Activated naive CD4-positive, alpha-beta T cell (primary cell): ENCODE results near the gene ANKIB1.
"Not testable (repeated sequence)": the region's sequence is repeated elsewhere in the genome, so short reads cannot be mapped to it uniquely, and the experiment has no call there.

Experiments used
- DNase-seq, 4 experiments: peaks; one replicate each; lab custom pipeline; 2025; lab: John Stamatoyannopoulos, UW

Gene ANKIB1

DNA sequence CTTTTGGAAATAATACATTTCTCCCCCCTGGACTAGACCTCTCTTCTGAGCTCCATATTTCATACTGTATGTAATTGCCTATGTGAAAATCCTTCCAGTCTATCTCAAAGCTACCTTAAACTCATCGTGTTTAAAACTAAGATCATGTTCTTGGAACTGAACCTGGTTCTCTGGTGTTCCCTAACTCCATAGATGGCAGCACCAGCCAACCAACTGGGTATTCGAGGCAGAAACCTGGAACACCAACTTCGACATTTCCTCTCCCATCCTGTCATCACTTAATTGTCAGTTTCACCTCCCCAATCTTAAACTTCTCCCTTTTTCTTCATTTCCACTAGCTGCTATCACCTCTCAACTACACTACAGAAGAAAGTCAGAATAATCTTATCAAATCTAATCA lies 87.0 kb downstream of the ANKIB1 start:
- no peak for DNase-seq

DNA sequence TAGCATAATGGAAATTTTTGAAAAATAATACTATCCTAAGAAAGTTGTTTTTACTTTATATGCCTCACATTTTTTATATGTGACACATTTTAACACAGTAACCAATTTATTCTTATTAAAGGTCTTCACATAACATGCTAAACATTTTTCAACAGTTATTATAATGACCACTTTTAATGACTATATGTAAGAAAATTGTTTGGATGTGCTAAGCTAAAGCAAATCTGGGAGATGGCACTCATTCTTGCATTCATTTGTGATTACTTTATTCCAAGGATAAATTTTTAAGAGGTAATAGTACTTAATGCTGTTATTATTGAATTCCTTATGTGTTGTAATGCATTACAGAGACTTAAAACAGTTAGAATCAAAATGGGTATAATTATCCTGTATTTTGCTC lies 88.1 kb downstream of the ANKIB1 start:
- DNase-seq = no peak

DNA sequence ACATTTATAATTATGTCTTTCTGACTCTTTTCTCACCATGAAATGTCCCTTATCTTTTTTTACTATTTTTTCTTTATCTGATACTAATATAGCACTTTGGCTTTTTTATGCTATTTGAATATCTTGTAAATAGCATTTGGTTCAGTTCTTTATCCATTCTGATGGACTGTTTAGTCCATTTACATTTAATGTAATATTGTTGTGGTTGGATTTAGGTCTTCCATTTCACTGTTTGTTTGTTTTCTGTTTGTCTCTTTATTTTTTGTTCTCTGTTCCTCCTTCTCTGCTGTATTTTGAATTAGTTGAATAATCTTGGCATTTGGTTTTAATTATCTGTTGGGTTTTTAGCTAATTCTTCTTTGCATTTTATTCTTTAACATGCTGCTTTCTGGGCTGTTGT lies 89.8 kb downstream of the ANKIB1 start:
- DNase-seq = no peak

DNA sequence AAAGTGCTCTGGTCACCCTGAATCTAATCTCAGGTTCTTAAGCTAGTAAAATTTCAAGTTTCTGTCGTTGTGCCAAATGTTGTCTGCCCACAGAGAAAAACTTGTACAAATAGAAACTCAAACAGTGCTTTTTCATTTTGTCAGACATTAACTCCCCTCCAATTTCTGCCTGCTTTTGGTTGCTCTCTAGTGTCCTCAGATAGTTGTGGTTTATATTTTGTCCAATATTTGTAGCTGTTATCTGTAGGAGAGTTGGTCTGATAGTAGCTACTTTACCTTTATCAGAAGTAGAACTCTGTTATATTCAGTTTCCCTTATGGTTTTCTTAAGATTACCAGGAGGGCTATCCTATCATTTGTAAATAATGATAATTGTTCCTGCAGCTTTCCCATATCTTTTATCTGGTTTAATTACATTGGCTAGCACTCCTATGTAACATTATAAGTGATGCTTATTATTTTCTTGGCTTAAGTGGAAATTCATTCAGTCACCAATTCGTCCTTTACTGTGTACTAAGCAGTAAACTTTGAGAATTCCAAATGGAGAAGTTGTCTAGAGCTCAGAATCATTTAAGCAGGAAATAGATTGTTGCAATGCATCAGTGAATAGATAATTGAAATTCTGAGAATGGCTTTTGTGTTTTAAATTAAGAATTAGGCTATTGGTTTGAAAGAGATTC lies 91.0 kb downstream of the ANKIB1 start:
- DNase-seq = no peak

DNA sequence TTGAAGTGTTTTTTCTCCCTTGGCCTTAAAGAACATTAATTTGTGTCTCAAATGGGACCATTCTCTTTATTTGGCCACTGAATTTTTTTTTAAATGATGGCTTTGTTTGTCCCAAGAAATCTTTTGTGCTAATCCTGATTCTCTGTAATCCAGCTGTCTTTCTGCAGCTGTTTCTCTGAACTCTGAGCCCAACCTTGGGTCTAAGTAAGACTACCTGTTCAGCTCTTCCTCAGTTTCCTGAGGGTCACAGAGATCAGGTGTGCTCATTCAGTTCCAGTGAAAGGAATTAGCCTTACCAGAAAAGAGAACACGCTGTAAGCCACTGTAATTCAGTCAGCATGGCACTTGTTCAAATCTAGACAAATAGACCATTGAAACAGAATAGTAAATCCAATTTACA lies 94.2 kb downstream of the ANKIB1 start:
- no peak for DNase-seq

DNA sequence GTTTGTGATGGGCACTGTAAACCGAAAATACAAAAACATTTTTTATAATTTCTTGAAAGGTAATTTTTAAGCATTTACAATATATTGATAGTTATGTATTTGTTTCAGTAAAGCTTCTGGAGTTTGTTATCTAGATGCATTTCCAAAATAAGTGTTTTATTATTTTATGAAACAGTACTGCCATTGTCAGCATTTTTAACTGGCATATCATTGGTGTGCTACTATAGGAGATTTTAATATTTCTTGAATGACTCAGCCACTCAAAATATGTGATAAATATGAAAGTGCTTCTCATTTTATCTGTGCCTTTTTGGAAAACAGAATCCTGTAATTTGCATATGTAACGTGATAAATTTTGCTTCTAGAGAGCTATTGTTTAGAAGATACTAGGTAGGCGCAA lies 97.9 kb downstream of the ANKIB1 start:
- no peak for DNase-seq

DNA sequence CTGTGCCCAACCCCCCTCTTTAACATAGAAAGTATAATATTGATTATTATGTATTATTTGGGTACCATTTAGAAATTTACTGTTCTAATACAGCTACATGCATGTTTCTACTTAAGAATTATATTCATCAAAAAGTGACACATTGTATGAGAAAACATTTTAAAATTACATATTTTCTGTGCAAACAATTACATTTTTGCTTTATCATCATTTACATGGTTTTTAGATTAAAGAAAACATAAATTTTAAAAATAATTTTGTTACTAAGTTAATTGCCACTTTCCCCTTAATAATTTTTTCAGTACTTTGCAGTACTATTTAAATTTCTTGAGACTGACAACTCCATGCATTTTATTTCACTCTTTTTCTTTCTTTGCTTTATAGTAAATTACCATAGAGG lies 106.2 kb downstream of the ANKIB1 start:
- no peak for DNase-seq

DNA sequence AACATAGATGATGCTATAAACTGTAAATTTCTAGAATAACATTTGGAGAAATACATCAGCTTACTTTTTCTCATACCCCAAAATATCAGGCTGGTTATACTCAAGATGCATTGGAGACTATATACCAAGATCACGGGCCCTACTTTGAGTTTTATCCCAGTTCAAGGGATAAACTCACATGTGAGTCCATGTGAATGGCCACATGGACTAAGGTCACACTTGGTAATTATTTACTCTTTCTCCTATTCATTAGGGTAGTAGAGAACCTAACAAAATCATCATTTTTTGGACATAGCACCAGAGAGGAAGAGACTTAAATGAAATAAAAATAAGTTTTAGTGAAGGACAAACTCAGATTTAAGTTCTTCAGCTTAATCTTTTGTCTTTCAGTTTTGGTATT lies 108.4 kb downstream of the ANKIB1 start:
- DNase-seq = no peak

DNA sequence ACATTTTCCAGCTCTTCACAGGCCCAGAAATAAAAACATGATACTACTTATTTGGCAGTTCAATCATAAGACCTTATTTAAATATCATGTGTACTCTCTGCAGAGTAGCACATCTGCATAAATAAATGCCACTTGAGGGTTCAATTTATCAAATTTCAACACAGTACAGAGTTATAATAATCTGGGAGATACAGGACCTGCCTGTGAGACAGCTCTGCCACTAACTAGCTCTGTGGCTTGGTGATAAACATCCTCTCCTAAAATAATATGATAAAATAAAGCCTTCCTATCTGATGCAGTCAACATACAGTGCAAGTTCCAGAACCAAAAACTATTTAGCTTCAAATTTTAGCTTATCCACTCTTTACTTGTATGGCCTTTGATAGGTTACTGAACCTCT lies 110.6 kb downstream of the ANKIB1 start:
- DNase-seq = no peak

DNA sequence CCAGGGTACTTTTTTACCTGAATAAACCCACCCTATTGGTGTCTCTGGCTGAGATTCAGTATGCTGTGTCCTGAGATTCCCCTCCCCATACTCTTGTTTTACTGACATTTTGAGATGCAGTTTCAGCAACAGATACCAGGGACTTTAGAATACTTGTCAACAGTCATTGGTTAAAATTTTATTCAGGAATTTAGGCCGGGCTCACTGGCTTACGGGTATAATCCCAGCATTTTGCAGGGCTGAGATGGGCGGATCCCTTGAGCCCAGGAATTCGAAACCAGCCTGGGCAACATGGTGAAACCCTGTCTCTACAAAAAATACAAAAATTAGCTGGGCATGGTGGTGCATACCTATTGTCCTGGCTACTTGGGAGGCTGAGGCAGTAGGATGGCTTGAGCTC lies 111.5 kb downstream of the ANKIB1 start:
- no peak for DNase-seq

DNA sequence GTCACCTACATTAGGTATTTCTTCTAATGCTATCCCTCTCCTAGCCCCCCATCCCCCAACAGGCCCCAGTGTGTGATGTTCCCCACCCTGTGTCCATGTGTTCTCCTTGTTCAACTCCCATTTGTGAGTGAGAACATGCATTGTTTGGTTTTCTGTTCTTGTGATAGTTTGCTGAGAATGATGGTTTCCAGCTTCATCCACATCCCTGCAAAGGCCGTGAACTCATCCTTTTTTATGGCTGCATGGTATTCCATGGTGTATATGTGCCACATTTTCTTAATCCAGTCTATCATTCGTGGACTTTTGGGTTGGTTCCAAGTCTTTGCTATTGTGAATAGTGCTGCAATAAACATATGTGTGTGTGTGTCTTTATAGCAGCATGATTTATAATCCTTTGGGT lies 113.4 kb downstream of the ANKIB1 start:
- not testable (repeated sequence) for DNase-seq

DNA sequence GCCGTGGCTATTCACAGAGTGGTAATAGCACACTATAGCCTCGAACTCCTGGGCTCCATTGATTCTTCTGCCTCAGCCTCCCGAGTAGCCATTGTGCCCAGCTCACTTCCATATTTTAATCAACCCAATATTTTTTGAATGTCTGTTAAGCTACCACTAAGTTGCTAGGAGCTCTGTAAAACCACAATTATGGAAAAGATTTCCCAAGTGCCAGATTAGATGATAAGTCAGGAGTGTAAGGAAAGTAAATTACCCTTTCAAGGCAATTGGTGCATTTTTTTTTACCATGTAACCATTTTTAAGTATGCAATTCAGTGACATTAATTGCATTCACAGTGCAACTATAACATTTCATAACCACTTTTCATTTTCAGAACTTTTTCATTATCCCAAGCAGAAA lies 114.0 kb downstream of the ANKIB1 start:
- no peak for DNase-seq

DNA sequence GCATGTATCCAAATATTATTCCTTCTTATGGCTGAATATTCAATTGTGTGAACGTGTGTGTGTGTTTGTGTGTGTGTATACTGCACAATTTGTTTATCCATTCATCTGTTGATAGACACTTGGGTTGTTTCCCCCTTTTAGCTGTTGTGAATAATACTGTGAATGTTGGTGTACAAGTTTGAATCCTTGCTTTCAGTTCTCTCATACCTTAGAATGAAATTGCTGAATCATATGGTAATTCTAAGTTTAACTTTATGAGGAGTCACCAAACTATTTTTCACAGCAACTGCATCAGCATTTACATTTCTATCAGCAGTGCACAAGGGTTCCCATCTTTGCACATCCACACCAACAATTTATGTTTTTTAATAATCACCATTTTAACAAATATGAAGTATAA lies 114.6 kb downstream of the ANKIB1 start:
- DNase-seq = no peak

DNA sequence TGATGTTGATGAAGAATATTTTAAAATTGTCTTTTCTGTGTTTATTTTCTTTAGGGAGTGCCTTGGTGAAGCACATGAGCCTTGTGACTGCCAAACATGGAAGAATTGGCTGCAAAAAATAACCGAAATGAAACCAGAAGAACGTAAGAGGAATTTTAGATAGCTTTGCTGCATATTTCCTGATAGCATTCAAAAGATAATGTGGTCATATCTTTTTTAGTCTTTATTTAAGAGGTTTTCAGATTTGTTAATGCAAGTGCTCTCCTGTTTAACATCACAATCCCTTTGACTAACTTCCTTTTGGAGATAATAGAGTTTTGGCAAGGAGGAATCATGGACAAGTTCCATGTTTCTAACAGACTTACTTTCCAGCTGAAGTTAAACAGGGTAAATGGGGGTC lies 116.4 kb downstream of the ANKIB1 start:
- DNase-seq = no peak

DNA sequence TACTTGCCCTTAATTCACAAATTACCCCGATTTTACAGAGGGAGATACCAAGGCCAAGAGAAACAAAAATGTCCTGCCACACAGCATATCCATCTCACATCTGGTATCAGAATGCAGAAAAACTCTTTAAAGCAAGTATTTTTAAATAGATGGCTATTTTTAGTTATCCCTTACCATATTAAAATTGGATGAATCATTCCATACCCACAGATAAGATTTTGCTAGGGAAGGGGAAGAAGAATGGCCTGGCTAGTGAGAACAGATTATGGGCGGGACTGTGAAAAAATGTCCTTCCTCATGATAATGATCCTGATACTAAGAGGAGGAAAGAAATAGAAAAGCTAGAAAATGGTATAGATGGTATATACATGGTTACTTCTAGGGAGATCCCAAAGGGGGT lies 121.0 kb downstream of the ANKIB1 start:
- no peak for DNase-seq

DNA sequence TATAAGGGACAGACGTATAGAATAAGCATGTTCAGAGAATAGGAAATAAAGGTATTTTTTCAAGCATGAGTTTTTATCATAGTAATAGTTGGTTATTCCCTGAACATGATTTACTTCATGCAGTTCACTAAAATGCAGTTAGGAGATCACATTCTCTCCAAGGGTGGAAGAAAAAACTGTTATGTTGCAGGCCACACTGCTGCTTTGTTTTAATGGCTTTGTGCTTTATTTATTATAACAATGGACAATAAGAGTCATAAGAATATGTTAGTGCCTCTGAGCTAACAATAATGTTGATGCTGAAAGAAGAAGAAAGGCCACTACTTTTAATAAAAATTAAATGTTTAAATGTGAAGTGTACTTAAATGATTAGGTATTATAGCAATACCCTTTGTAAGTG lies 123.0 kb downstream of the ANKIB1 start:
- no peak for DNase-seq

DNA sequence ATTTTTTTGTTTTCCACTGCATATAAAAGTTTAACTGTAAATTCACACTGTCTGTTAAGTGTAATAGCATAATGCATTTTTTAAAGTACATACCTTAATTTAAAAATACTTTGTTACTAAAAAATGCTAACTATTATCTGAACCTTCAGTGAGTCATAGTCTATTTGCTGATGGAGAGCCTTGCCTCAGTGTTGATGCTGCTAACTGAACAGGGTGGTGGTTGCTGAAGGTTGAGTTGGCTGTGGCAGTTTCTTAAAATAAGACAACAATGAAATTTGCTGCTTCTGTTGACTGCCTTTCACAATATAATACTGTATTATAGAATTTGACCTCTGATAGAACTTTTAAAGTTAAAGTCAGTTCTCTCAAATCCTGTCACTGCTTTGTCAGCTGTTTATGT lies 129.2 kb downstream of the ANKIB1 start:
- no peak for DNase-seq

DNA sequence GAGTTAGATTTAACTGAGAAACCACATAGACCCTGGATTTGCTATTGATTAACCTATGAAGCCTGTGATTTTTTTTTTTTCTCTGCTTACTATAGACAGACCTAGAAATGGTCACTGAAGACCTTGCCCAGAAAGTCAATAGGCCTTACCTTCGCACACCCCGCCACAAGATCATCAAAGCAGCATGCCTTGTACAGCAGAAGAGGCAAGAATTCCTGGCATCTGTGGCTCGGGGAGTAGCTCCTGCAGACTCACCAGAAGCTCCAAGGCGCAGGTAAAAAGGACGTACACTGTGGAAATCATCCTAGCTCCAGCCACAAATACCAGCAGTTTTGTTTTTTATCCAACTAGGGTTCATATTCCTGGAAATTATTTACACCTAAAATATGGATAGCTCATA lies 145.3 kb downstream of the ANKIB1 start:
- DNase-seq = no peak

DNA sequence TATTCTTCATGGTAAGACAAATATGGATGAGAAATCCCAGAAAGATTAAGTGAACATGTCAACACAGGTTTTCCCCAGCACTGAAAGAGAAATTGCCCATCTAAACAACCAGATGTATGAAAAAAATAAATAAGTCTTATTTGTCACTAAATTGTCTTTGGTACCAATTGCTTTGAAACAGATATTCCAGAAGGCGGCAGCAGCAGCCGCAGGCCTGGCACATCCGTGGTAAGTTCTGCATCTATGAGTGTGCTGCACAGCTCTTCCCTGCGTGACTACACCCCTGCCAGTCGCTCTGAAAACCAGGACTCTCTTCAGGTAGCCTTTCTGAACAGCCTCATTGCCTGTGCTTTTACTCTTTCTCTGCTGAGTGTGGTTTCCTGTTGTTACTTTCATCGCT lies 151.8 kb downstream of the ANKIB1 start:
- no peak for DNase-seq

DNA sequence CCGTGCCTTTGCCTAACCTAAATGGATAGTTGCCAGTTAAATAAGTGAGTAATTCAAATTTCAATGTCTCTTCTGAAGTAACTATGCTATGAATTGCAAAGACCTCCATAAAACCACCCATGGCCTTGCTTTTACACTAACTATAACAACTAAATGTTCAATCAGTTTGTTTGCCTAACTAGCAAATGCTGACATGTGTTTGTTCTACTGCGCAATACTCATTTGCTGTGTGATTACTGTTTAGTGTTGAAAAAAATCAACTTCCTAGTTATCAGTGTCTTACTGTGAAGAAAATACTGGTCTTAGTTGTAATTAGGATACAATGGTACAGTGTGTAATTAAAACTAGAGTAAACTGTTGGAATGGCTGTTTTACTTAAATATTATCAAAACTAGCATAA lies 154.2 kb downstream of the ANKIB1 start:
- no peak for DNase-seq

DNA sequence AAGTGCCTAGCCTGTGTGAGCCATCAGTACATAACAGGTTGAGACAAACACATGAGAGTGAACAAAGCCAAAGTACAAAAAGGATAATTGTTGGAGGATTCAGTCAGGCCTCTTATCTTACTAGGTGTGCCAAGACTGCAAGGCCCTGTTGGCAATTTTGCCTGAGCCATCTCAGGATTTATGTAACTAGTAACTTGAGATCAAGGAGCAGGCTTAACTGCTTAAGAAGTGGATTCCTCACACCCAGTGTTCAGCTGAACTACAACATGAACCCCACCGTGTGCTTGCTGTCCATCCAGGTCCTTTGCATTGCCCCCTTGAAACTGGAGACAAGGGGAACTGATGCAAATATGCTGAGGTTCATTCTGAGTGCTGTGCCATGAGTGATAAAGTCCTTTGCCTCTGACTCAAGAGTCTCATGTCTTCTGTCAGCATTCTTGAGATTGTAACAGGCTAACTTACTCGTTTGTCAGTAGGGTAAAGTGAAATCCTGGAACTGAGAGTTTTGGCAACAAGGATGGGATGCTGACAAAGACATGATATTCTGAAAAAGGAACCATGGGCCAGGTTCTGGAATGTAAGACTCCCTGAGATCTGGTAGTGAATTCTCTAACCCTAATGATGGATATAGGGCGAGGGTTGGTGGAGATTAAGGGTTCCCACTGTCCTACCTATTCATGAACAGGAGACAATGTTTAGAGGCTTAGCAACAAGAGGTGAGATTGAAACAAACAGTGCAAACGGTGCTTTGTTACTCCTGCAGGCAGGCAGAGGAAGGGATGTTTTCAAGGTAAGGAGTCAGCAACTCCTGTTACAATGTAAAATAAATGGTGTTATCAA lies 157.4 kb downstream of the ANKIB1 start:
- no peak for DNase-seq

DNA sequence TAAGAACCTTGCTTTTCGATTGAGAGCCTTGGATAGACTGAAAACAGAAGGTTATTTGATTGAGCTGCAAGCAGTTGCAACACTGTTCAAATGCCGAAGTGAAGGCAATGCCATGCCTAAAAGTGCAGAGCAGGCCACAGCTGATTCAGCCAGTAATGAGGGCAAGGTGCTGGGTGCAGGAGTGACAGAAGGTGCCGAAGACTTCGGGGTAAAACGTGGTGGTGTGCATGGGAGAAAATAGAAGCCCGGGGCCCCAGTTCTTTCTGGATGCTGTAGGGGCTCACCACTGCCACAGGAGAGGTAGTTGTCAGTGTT lies 157.9 kb downstream of the ANKIB1 start:
- no peak for DNase-seq

DNA sequence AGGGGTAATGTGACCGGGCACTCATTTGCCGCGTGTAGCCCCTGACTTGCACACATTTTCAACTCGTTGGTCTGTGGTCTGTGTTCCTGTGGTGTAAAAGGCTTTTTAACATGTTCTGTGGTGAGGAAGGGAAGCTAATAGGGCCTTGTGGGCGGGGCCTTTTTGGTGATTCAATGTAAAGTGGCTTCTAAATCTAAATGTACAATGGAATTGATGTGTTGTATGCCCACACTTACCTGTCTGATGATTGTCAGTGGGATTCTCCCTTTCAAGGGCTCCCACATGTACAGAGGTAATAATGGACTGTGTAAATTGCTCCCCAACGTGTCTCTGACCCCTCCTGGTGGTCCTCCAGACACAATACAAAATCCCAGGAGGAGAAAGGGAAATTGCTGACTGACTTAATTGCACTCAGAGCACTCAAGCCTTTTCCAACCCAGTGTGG lies 158.4 kb downstream of the ANKIB1 start:
- peak in 1 of 4 experiments; percentile 8 for DNase-seq

DNA sequence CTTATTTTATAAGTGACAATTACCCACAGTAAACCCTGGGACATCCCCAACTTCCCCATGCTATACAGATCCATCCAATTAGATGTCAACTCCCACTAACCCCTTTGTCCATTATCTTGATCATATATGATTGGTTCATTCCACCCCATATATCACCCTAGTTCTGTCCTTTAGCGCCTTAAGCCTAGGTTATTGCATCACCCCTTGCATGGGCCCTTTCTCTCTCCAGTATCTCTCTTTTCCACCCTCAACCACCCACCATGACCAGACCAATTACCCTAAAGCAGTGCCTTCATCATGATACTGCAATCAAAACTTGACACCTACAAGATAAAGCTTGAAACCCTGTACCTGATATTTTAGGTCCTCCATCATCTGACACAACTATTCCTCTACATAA lies 163.6 kb downstream of the ANKIB1 start:
- DNase-seq = no peak
